Peyer's patch (tissue), 4 donors: ENCODE results near the gene SULT1A4. TPM values are rescaled to one million over a fixed set of nuclear protein-coding genes. Genes with fewer than 3 reads are reported as not detected.
"Not testable (repeated sequence)": the region's sequence is repeated elsewhere in the genome, so short reads cannot be mapped to it uniquely, and the experiment has no call there.

Experiments
- DNase-seq, 3 donors: peaks; one replicate each; pipeline ENCODE4 v3.0.0-alpha.2; 2017 to 2019
- H3K27ac ChIP-seq, 4 donors: fragments of 200-600 bp; sonication (generic); one replicate each; pipeline ENCODE4 v1.5.1; 2016 to 2019
- H3K27me3 ChIP-seq, 2 donors: fragments of 200-600 bp; sonication (generic); one replicate each; pipeline ENCODE4 v1.5.1; 2019
- H3K36me3 ChIP-seq, 3 donors: fragments of 200-600 bp; sonication (generic); one replicate each; pipeline ENCODE4 v1.5.1; 2016 to 2019
- H3K4me1 ChIP-seq, 4 donors: fragments of 200-600 bp; sonication (generic); one replicate each; pipeline ENCODE4 v1.5.1; 2016 to 2019
- H3K4me3 ChIP-seq, 4 donors: fragments of 200-600 bp; sonication (generic); 1 replicate in 3 of 4; 2 replicates in 1 of 4; pipeline ENCODE4 v1.5.1; 2016 to 2019; ENCODE audit warnings: mild to moderate bottlenecking in 1 of 4
- H3K9me3 ChIP-seq, 4 donors: fragments of 200-600 bp; sonication (generic); one replicate each; pipeline ENCODE4 v1.5.1; 2016 to 2019; ENCODE audit warnings: mild to moderate bottlenecking in 1 of 4
- small RNA-seq, 2 donors: library from RNA; depleted of rRNA; stranded (forward); fragments of <200 nt; gene quantifications; one replicate each; pipeline ENCODE3, GENCODE V24; 2016
- total RNA-seq, 4 donors: library from RNA; depleted of rRNA; stranded (reverse); fragments of >200 nt; gene quantifications; one replicate each; pipeline ENCODE4 v1.1.0, GENCODE V29; 2016

Gene SULT1A4
- total RNA-seq, 4 donors from 2014 or later = 68.5 to 158 (median 121) TPM

DNA sequence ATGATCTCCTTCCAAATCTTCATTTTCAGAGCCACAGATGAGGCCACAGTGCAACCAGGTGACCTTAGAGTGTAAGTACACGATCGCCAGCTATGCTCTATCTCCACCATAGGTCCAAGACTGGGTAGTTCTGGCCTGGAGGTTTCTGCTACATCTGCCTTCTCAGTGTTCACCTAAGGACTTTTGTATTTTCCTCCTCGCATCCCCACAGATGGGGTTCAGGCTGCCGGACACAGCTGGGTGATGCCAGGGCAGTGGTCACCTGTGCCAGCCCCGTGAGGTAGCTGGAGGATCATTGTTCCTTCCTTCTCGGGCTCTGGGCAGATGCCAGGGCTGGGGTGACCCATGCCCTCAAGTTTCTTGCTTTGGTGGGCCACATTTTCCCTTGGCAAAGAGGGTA is 46.6 kb downstream of the SULT1A4 start, which contains the start of gene NPIPB12:
Gene NPIPB12, minus strand, starts transcription at position 101 of the 400 bp plus-strand sequence.
- not testable (repeated sequence) for H3K4me1 ChIP-seq, H3K36me3 ChIP-seq, H3K9me3 ChIP-seq, H3K27me3 ChIP-seq, DNase-seq, H3K27ac ChIP-seq, H3K4me3 ChIP-seq

Small RNA genes within 50 kb of the gene (small RNA-seq; reads per million reads assigned to genes)
- gene AC133555.2 = 0 reads per million in 2 donors

Other genes with a start within 250 kb of the SULT1A4 start
- 10 to 100 TPM in 1 of 4 donors, 1 to 10 TPM in 3; 1.4 to 16.1 (median 7.2) TPM for gene NPIPB11, start 53.2 kb upstream of the SULT1A4 start, total RNA-seq
- 10 to 100 TPM; 14.0 to 35.4 (median 24.0) TPM for gene BOLA2, start 5.6 kb upstream of the SULT1A4 start, total RNA-seq
- 10 to 100 TPM; 23.1 to 95.5 (median 36.5) TPM for gene SLX1B, start 5.4 kb upstream of the SULT1A4 start, total RNA-seq
- gene NPIPB12, start 46.5 kb downstream of the SULT1A4 start, total RNA-seq = 100 to 1,000 TPM in 3 of 4 donors, 10 to 100 TPM in 1; 97.7 to 307 (median 168) TPM
- gene SPN, start 203.3 kb downstream of the SULT1A4 start, total RNA-seq = 10 to 100 TPM in 1 of 4 donors, 1 to 10 TPM in 3; 2.5 to 14.0 (median 2.8) TPM
- gene QPRT, start 219.3 kb downstream of the SULT1A4 start, total RNA-seq = 10 to 100 TPM; 40.4 to 96.3 (median 47.4) TPM